T-helper 2 cell treated with Interferon-gamma antibody and Interleukin-4, amounts not matched to agents 5 μg/mL and 100 μg/mL, for 36 hours (primary cell): ENCODE measurements around the gene ACTN3.
"Not testable (repeated sequence)": the region's sequence is repeated elsewhere in the genome, so short reads cannot be mapped to it uniquely, and the experiment has no call there.

Experiments used
- DNase-seq: peaks from one replicate; pipeline ENCODE4 v3.0.0; 2021; ENCODE audit warnings: low spot score
- H3K27ac Mint-ChIP-seq: one replicate; pipeline ENCODE4 v1.8.0; 2021; ENCODE audit warnings: mild to moderate bottlenecking, mixed read lengths
- H3K27me3 Mint-ChIP-seq: one replicate; pipeline ENCODE4 v1.8.0; 2021; ENCODE audit warnings: low read depth, mixed read lengths
- H3K36me3 Mint-ChIP-seq: one replicate; pipeline ENCODE4 v1.8.0; 2021; ENCODE audit warnings: low read depth, mixed read lengths
- H3K4me1 Mint-ChIP-seq: one replicate; pipeline ENCODE4 v1.8.0; 2021; ENCODE audit warnings: low read depth, mixed read lengths
- H3K4me3 Mint-ChIP-seq: one replicate; pipeline ENCODE4 v1.8.0; 2022; ENCODE audit warnings: mild to moderate bottlenecking, moderate library complexity, mixed read lengths
- H3K9me3 Mint-ChIP-seq: one replicate; pipeline ENCODE4 v1.8.0; 2021; ENCODE audit warnings: mixed read lengths

The ACTN3 gene

DNA sequence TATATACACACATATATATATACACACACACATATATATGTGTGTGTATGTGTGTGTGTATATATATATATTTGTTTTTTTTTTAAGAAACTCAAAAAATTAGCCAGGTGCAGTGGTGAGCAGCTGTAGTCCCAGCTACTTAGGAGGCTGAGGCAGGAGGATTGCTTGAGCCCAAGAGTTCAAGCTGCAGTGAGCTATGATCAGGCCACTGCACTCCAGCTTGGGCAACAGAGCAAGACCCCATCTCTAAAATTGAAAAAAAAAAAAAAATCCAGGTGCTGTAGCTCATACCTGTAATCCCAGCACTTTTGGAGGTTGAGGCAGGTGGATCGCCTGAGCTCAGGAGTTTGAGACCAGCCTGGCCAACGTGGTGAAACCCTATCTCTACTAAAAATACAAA is 42.6 kb downstream of the ACTN3 start:
- DNase-seq, H3K27ac Mint-ChIP-seq, H3K4me1 Mint-ChIP-seq, H3K27me3 Mint-ChIP-seq, H3K9me3 Mint-ChIP-seq, H3K36me3 Mint-ChIP-seq, H3K4me3 Mint-ChIP-seq: not testable (repeated sequence)

- DNase-seq, result no peak
- peaks cover 13% of the 10 kb centered on the region for H3K4me1 Mint-ChIP-seq
- H3K27ac Mint-ChIP-seq, result no peak overlapping the region
- peaks cover 3% of the 10 kb centered on the region for H3K36me3 Mint-ChIP-seq
- H3K9me3 Mint-ChIP-seq, result no peaks in the 10 kb centered on the region
- no peaks in the 10 kb centered on the region for H3K27me3 Mint-ChIP-seq
- no peak overlapping the region for H3K4me3 Mint-ChIP-seq
Measured at GRCh38 chr11:66589996-66590675, 43.4 kb downstream of the ACTN3 start.

DNA sequence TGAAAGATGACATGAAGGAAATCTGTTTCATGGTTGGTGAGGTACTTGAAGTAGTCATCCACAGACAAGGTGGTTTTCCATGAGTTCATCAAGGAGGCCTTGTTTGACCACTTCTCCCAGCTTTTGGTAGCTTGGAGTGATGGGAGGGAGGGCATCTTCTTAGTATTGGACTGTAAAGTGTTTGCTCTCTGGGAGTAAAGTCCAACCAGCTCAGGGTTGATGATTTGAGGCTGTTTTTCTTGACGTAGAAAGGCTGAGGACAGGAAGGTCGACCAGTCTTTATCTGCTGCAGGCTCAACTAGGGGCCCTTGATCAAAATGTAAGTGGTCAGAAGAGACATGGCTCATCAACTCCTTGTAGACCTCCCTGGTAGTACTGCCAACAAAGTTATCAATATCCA is 44.5 kb downstream of the ACTN3 start:
- Mint-ChIP-seq H3K4me3 (no peak overlapping the region), H3K4me1 (peaks cover 17% of the 10 kb centered on the region), H3K27ac (no peak overlapping the region)

GRCh38 chr11:66592457-66593302 is 46.0 kb downstream of the ACTN3 start, which contains the start of the genes CCDC87 and CCS:
Gene CCDC87, minus strand, starts transcription at chr11:66593063. Its CDS starts 48 bp downstream, at chr11:66593015.
Gene CCS, plus strand, starts transcription at chr11:66593185. Its CDS starts 77 bp downstream, at chr11:66593262.
- Mint-ChIP-seq H3K9me3 (no peaks in the 10 kb centered on the region), H3K36me3 (peaks cover 3% of the 10 kb centered on the region), H3K4me3 (peak within 1 kb of the TSS; percentile 99), H3K27ac (peak within 1 kb of the TSS; percentile 96), H3K27me3 (no peaks in the 10 kb centered on the region), H3K4me1 (peaks cover 17% of the 10 kb centered on the region)
- DNase-seq, result peak; percentile 95

More for the DNA sequence above, 44.5 kb downstream of the ACTN3 start:
- Mint-ChIP-seq H3K36me3 (peaks cover 3% of the 10 kb centered on the region), H3K9me3 (no peaks in the 10 kb centered on the region), H3K27me3 (no peaks in the 10 kb centered on the region)
- DNase-seq, result no peak

- H3K27ac Mint-ChIP-seq, result peak overlapping the region; percentile 96
- no peaks in the 10 kb centered on the region for H3K27me3 Mint-ChIP-seq
- no peaks in the 10 kb centered on the region for H3K9me3 Mint-ChIP-seq
- H3K36me3 Mint-ChIP-seq, result peaks cover 3% of the 10 kb centered on the region
- peak overlapping the region; percentile 99 for H3K4me3 Mint-ChIP-seq
- no peak for DNase-seq
- H3K4me1 Mint-ChIP-seq, result peaks cover 17% of the 10 kb centered on the region
Measured at GRCh38 chr11:66593303-66593635, 46.6 kb downstream of the ACTN3 start.

DNA sequence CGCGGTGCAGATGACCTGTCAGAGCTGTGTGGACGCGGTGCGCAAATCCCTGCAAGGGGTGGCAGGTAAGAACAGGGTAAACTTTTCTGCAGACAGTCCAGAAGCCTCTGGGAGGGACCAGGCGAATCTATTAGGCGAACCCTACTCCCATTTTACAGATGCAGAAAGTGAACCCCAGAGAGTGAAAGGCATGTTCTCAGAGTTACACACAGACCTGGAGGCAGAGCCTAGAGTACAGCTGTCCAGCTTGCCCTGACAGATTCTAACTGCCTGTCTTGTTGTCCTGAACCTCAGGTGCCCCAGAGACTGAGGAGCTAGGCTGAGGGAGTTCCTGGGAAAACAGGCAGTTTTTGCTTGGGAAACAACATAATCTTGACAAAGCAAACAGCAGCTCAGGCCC is 46.9 kb downstream of the ACTN3 start:
- H3K4me3 Mint-ChIP-seq, result peak overlapping the region; percentile 99
- DNase-seq, result no peak
- H3K4me1 Mint-ChIP-seq, result peaks cover 17% of the 10 kb centered on the region
- peak overlapping the region; percentile 96 for H3K27ac Mint-ChIP-seq
- H3K9me3 Mint-ChIP-seq, result no peaks in the 10 kb centered on the region
- no peaks in the 10 kb centered on the region for H3K27me3 Mint-ChIP-seq
- H3K36me3 Mint-ChIP-seq, result peaks cover 3% of the 10 kb centered on the region

GRCh38 chr11:66595245-66595904 is 48.7 kb downstream of the ACTN3 start:
- Mint-ChIP-seq H3K36me3 (peaks cover 4% of the 10 kb centered on the region), H3K27ac (peak overlapping the region; percentile 70), H3K4me3 (peak overlapping the region; percentile 60), H3K9me3 (no peaks in the 10 kb centered on the region), H3K27me3 (no peaks in the 10 kb centered on the region), H3K4me1 (peaks cover 17% of the 10 kb centered on the region)
- no peak for DNase-seq

DNA sequence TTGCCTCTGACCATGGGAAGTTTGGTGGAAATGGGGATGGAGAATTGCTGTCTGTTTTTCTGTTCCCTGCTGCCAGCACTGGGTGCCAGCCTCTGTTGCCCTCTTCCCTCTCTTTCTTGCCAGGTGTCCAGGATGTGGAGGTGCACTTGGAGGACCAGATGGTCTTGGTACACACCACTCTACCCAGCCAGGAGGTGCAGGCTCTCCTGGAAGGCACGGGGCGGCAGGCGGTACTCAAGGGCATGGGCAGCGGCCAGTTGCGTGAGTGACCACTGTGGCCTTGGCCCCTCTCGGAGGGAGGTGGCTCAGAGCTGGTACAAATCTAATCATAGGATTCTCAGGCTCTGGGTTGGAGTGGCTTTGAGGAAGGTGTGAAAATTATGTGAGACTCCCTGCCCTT is 52.3 kb downstream of the ACTN3 start:
- Mint-ChIP-seq H3K4me1 (peaks cover 9% of the 10 kb centered on the region), H3K27ac (no peak overlapping the region), H3K4me3 (no peak overlapping the region), H3K27me3 (no peaks in the 10 kb centered on the region), H3K9me3 (no peaks in the 10 kb centered on the region), H3K36me3 (peaks cover 4% of the 10 kb centered on the region)
- no peak for DNase-seq

- Mint-ChIP-seq H3K9me3 (no peaks in the 10 kb centered on the region), H3K27ac (no peak overlapping the region), H3K4me1 (peaks cover 4% of the 10 kb centered on the region), H3K27me3 (no peaks in the 10 kb centered on the region), H3K36me3 (peaks cover 6% of the 10 kb centered on the region), H3K4me3 (no peak overlapping the region)
- no peak for DNase-seq
Measured at GRCh38 chr11:66600219-66600618, 53.5 kb downstream of the ACTN3 start.

GRCh38 chr11:66600631-66601233 is 54.0 kb downstream of the ACTN3 start:
- Mint-ChIP-seq H3K27me3 (no peaks in the 10 kb centered on the region), H3K4me3 (no peak overlapping the region), H3K27ac (no peak overlapping the region), H3K4me1 (peaks cover under 1% of the 10 kb centered on the region), H3K36me3 (peaks cover 6% of the 10 kb centered on the region), H3K9me3 (no peaks in the 10 kb centered on the region)
- no peak for DNase-seq

- H3K27me3 Mint-ChIP-seq, result no peaks in the 10 kb centered on the region
- no peaks in the 10 kb centered on the region for H3K9me3 Mint-ChIP-seq
- H3K27ac Mint-ChIP-seq, result no peak overlapping the region
- H3K4me3 Mint-ChIP-seq, result no peak overlapping the region
- H3K36me3 Mint-ChIP-seq, result peaks cover 6% of the 10 kb centered on the region
- DNase-seq, result no peak
- no peaks in the 10 kb centered on the region for H3K4me1 Mint-ChIP-seq
Measured at GRCh38 chr11:66603072-66603471, 56.4 kb downstream of the ACTN3 start.

GRCh38 chr11:66604155-66604554 is 57.5 kb downstream of the ACTN3 start:
- Mint-ChIP-seq H3K4me3 (no peak overlapping the region), H3K27me3 (no peaks in the 10 kb centered on the region), H3K9me3 (no peaks in the 10 kb centered on the region), H3K27ac (no peak overlapping the region), H3K4me1 (no peaks in the 10 kb centered on the region), H3K36me3 (peaks cover 8% of the 10 kb centered on the region)
- no peak for DNase-seq

DNA sequence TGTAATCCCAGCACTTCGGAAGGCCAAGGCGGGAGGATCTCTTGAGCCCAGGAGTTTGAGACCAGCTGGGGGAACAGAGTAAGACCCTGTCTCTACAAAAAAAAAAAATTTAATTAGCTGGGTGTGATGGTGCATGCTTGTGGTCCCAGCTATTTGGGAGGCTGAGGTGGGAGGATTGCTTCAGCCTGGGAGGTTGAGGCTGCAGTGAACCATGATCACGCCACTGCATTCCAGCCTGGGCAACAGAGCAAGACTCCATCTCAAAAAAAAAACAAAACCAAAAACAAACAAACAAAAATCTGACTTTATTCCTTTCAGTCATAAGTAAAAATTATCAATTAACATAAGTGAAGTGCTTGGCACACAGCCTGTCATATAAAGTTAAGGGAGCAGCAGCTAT is 59.9 kb downstream of the ACTN3 start:
- peaks cover 15% of the 10 kb centered on the region for H3K4me1 Mint-ChIP-seq
- H3K36me3 Mint-ChIP-seq, H3K27ac Mint-ChIP-seq, H3K27me3 Mint-ChIP-seq, DNase-seq, H3K4me3 Mint-ChIP-seq, H3K9me3 Mint-ChIP-seq: not testable (repeated sequence)
